Neural cell (in vitro differentiated cells): Measurements from ENCODE around the gene TRAPPC2. TPM values are rescaled to one million over a fixed set of nuclear protein-coding genes. Genes with fewer than 3 reads are reported as not detected.

ENCODE experiments used
- H2AFZ ChIP-seq: fragments of 200-600, 300-800 bp; sonication (generic), shearing (Covaris generic); 2 replicates; pipeline ENCODE4 v1.6.0; 2014; ENCODE audit warnings: low read depth, mild to moderate bottlenecking, antibody characterized with exemption, low read length, moderate library complexity
- H3F3A ChIP-seq: fragments of 200-600 bp; shearing (Covaris generic); 2 replicates; pipeline ENCODE4 v1.6.1; 2016; ENCODE audit warnings: mild to moderate bottlenecking, moderate library complexity, mixed read lengths, antibody characterized with exemption, low read length; ENCODE audit not compliant: insufficient read depth, poor library complexity, severe bottlenecking
- H3K27ac ChIP-seq: fragments of 200-600, 300-800 bp; sonication (generic), shearing (Covaris generic); 2 replicates; pipeline ENCODE4 v1.5.1; 2014; ENCODE audit warnings: mild to moderate bottlenecking, low read length, moderate library complexity
- H3K27me3 ChIP-seq: fragments of 300-800, 200-600 bp; sonication (generic), shearing (Covaris generic); 2 replicates; pipeline ENCODE4 v1.6.0; 2014; ENCODE audit warnings: mild to moderate bottlenecking, low read depth, low read length, moderate library complexity; ENCODE audit not compliant: insufficient read depth
- H3K36me3 ChIP-seq: fragments of 300-800, 200-600 bp; sonication (generic), shearing (Covaris generic); 2 replicates; pipeline ENCODE4 v1.5.1; 2014; ENCODE audit warnings: mild to moderate bottlenecking, antibody characterized with exemption, low read length, moderate library complexity; ENCODE audit not compliant: insufficient read depth
- H3K4me2 ChIP-seq: fragments of 300-800, 200-600 bp; sonication (generic), shearing (Covaris generic); 2 replicates; pipeline ENCODE4 v1.6.0; 2014; ENCODE audit warnings: mild to moderate bottlenecking, low read length
- H3K4me3 ChIP-seq: fragments of 300-800, 200-600 bp; sonication (generic), shearing (Covaris generic); 2 replicates; pipeline ENCODE4 v1.5.1; 2014; ENCODE audit warnings: mild to moderate bottlenecking, low read length, moderate library complexity
- H3K79me2 ChIP-seq: fragments of 200-600 bp; shearing (Covaris generic); replicated peaks from 2 replicates; pipeline ENCODE4 v1.6.0; 2014; ENCODE audit warnings: mild to moderate bottlenecking, low read length, moderate library complexity; ENCODE audit not compliant: insufficient read depth
- H3K9ac ChIP-seq: fragments of 300-800, 200-600 bp; sonication (generic), shearing (Covaris generic); 2 replicates; pipeline ENCODE4 v1.6.1; 2016; ENCODE audit warnings: mild to moderate bottlenecking, low read length, mixed read lengths
- H3K9me2 ChIP-seq: fragments of 200-600 bp; shearing (Covaris generic); 2 replicates; pipeline ENCODE4 v1.6.1; 2016; ENCODE audit warnings: mild to moderate bottlenecking, low read length, mixed read lengths; ENCODE audit not compliant: insufficient read depth
- H3K9me3 ChIP-seq: fragments of 200-600, 300-800 bp; sonication (generic), shearing (Covaris generic); 2 replicates; pipeline ENCODE4 v1.6.1; 2016; ENCODE audit warnings: mild to moderate bottlenecking, mixed run types, low read length, moderate library complexity, mixed read lengths
- H4K20me1 ChIP-seq: fragments of 200-600 bp; shearing (Covaris generic); 2 replicates; pipeline ENCODE4 v1.6.1; 2016; ENCODE audit warnings: mild to moderate bottlenecking, mixed run types; ENCODE audit not compliant: insufficient read depth
- CTCF ChIP-seq: fragments of 450-650 bp; IDR thresholded peaks from 2 replicates; pipeline ENCODE4 v1.5.1; 2014; ENCODE audit warnings: antibody characterized with exemption, mild to moderate bottlenecking, moderate library complexity; ENCODE audit not compliant: poor library complexity, severe bottlenecking
- EP300 ChIP-seq: fragments of 450-650 bp; conservative IDR thresholded peaks from 2 replicates; pipeline ENCODE4 v1.6.1; 2014; ENCODE audit warnings: antibody characterized with exemption, mild to moderate bottlenecking, moderate library complexity; ENCODE audit not compliant: poor library complexity, severe bottlenecking
- EZH2 ChIP-seq: fragments of 200-600, 300-800 bp; shearing (Covaris generic), sonication (generic); IDR thresholded peaks from 2 replicates; pipeline ENCODE4 v1.6.1; 2014; ENCODE audit warnings: antibody characterized with exemption, low read length, borderline replicate concordance, mild to moderate bottlenecking; ENCODE audit not compliant: insufficient read depth, poor library complexity, severe bottlenecking
- MXI1 ChIP-seq: fragments of 450-650 bp; conservative IDR thresholded peaks from 2 replicates; pipeline ENCODE4 v1.6.1; 2014; ENCODE audit warnings: antibody characterized with exemption, mild to moderate bottlenecking; ENCODE audit not compliant: poor library complexity, severe bottlenecking
- POLR2AphosphoS5 ChIP-seq: IDR thresholded peaks from 2 replicates; pipeline ENCODE4 v1.6.1; 2012
- RAD21 ChIP-seq: fragments of 450-650 bp; conservative IDR thresholded peaks from 2 replicates; pipeline ENCODE4 v1.6.1; 2014; ENCODE audit warnings: antibody characterized with exemption, mild to moderate bottlenecking, moderate library complexity
- SMC3 ChIP-seq: fragments of 450-650 bp; conservative IDR thresholded peaks from 2 replicates; pipeline ENCODE4 v1.6.1; 2014; ENCODE audit warnings: antibody characterized with exemption, mild to moderate bottlenecking, moderate library complexity; ENCODE audit not compliant: poor library complexity
- TAF1 ChIP-seq: IDR thresholded peaks from 2 replicates; pipeline ENCODE4 v1.6.1; 2012; ENCODE audit warnings: low read depth
- polyA minus RNA-seq: library from RNA; depleted of rRNA, polyadenylated mRNA; stranded (reverse); fragments of >200 nt; gene quantifications from 2 replicates; pipeline ENCODE4 v1.2.3, GENCODE V29; 2014
- polyA plus RNA-seq: library from polyadenylated mRNA; depleted of rRNA; stranded (reverse); fragments of >200 nt; gene quantifications from 2 replicates; pipeline ENCODE4 v1.2.3, GENCODE V29; 2014
- TF ChIP-seq, protein P1 (sequence below): IDR thresholded peaks from 2 replicates; pipeline ENCODE4 v1.6.1; 2012; ENCODE audit warnings: borderline replicate concordance

Gene TRAPPC2
- polyA plus RNA-seq (70.0 and 94.2 TPM in 2 replicates), polyA minus RNA-seq (55.8 and 60.5 TPM in 2 replicates)

- no peaks in the 10 kb centered on the region for H3K36me3 ChIP-seq
Observed at GRCh38 chrX:13734278-13735172, at the start of gene TRAPPC2, which contains the start of gene OFD1. Gene TRAPPC2, minus strand, starts transcription at chrX:13734620. Its CDS starts 14,657 bp downstream, at chrX:13719963. Gene OFD1, plus strand, starts transcription at chrX:13734748. Its CDS starts 324 bp downstream, at chrX:13735072.

GRCh38 chrX:13780868-13781427, 46.5 kb upstream of the TRAPPC2 start:
- H3K4me3 ChIP-seq = no peak overlapping the region
- H3K9me3 ChIP-seq = no peaks in the 10 kb centered on the region
- no peaks in the 10 kb centered on the region for H3K27me3 ChIP-seq
- H4K20me1 ChIP-seq = no peaks in the 10 kb centered on the region
- no peak overlapping the region for H3K27ac ChIP-seq
- H3K79me2 ChIP-seq = no peaks in the 10 kb centered on the region
- no peak overlapping the region for H3K4me2 ChIP-seq
- H2AFZ ChIP-seq = no peak overlapping the region
- no peaks in the 10 kb centered on the region for H3K36me3 ChIP-seq
- no peaks in the 10 kb centered on the region for H3F3A ChIP-seq
- no peaks in the 10 kb centered on the region for H3K9me2 ChIP-seq
- H3K9ac ChIP-seq = no peak overlapping the region
- no peak for TF ChIP-seq SMC3
- TF ChIP-seq POLR2AphosphoS5 = no peak
- no peak for TF ChIP-seq RAD21
- no peak for TF ChIP-seq EP300
- TF ChIP-seq TAF1 = no peak
- TF ChIP-seq EZH2 = no peak
- TF ChIP-seq CTCF = no peak

More at GRCh38 chrX:13734278-13735172, at the start of gene TRAPPC2, which contains the start of gene OFD1:
- H2AFZ ChIP-seq = peak within 1 kb of the TSS; percentile 45
- peak within 1 kb of the TSS; percentile 90 for H3K9ac ChIP-seq
- H3K9me2 ChIP-seq = no peaks in the 10 kb centered on the region
- peaks cover 24% of the 10 kb centered on the region for H3K79me2 ChIP-seq
- H3K4me2 ChIP-seq = peak within 1 kb of the TSS; percentile 48
- H3K4me3 ChIP-seq = peak within 1 kb of the TSS; percentile 84
- H3K27ac ChIP-seq = peak within 1 kb of the TSS; percentile 94
- TF ChIP-seq CTCF = no peak
- TF ChIP-seq RAD21 = peak; percentile 21
- no peak for TF ChIP-seq EZH2
- peak; percentile 83 for TF ChIP-seq TAF1
- peak; percentile 91 for TF ChIP-seq POLR2AphosphoS5
- no peak for TF ChIP-seq EP300
- TF ChIP-seq, protein P1, sequence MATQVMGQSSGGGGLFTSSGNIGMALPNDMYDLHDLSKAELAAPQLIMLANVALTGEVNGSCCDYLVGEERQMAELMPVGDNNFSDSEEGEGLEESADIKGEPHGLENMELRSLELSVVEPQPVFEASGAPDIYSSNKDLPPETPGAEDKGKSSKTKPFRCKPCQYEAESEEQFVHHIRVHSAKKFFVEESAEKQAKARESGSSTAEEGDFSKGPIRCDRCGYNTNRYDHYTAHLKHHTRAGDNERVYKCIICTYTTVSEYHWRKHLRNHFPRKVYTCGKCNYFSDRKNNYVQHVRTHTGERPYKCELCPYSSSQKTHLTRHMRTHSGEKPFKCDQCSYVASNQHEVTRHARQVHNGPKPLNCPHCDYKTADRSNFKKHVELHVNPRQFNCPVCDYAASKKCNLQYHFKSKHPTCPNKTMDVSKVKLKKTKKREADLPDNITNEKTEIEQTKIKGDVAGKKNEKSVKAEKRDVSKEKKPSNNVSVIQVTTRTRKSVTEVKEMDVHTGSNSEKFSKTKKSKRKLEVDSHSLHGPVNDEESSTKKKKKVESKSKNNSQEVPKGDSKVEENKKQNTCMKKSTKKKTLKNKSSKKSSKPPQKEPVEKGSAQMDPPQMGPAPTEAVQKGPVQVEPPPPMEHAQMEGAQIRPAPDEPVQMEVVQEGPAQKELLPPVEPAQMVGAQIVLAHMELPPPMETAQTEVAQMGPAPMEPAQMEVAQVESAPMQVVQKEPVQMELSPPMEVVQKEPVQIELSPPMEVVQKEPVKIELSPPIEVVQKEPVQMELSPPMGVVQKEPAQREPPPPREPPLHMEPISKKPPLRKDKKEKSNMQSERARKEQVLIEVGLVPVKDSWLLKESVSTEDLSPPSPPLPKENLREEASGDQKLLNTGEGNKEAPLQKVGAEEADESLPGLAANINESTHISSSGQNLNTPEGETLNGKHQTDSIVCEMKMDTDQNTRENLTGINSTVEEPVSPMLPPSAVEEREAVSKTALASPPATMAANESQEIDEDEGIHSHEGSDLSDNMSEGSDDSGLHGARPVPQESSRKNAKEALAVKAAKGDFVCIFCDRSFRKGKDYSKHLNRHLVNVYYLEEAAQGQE = peak; percentile 61
- TF ChIP-seq SMC3 = peak; percentile 25
- peak; percentile 70 for TF ChIP-seq MXI1
- H4K20me1 ChIP-seq = no peaks in the 10 kb centered on the region
- no peaks in the 10 kb centered on the region for H3K27me3 ChIP-seq
- no peaks in the 10 kb centered on the region for H3K9me3 ChIP-seq
- no peaks in the 10 kb centered on the region for H3F3A ChIP-seq
